ENCODE data around the gene NAPG. TPM values are rescaled to one million over a fixed set of nuclear protein-coding genes. Genes with fewer than 3 reads are reported as not detected.

Gene NAPG
- total and polyA plus RNA-seq, 4 donors, result 54.9 to 125 (median 57.1) TPM

- Histone ChIP-seq H3K4me1 (ENCODE audit: control insufficient read depth, insufficient read depth, low read length) (peaks cover 3% of the 10 kb centered on the region), H3K4me3 (ENCODE audit: low read depth, low read length) (no peak overlapping the region), H3K27ac (ENCODE audit: low read depth, low read length) (no peak overlapping the region), H3K27me3 (ENCODE audit: control insufficient read depth, insufficient read depth, low read length) (no peaks in the 10 kb centered on the region), H3K9me3 (ENCODE audit: control insufficient read depth, insufficient read depth, low read length) (peaks cover 17% of the 10 kb centered on the region), H3K36me3 (ENCODE audit: control insufficient read depth, insufficient read depth, low read length) (no peaks in the 10 kb centered on the region)
- DNase-seq (ENCODE audit: low read depth in 4 of 6, low spot score in 6 of 6), result no peak
Observed at GRCh38 chr18:10508591-10508990, 17.2 kb upstream of the NAPG start.

- H3K27ac ChIP-seq (ENCODE audit: low read depth, low read length), result no peak overlapping the region
- 56% methylated on average over 1 of the region's 2 CpGs for WGBS (ENCODE audit: insufficient coverage)
Observed at GRCh38 chr18:10511236-10511635, 14.6 kb upstream of the NAPG start.

GRCh38 chr18:10514082-10514481, 11.7 kb upstream of the NAPG start:
- Histone ChIP-seq H3K27ac (ENCODE audit: low read depth, low read length) (no peak overlapping the region), H3K9me3 (ENCODE audit: control insufficient read depth, insufficient read depth, low read length) (no peaks in the 10 kb centered on the region), H3K4me1 (ENCODE audit: control insufficient read depth, insufficient read depth, low read length) (peaks cover 9% of the 10 kb centered on the region), H3K36me3 (ENCODE audit: control insufficient read depth, insufficient read depth, low read length) (no peaks in the 10 kb centered on the region), H3K27me3 (ENCODE audit: control insufficient read depth, insufficient read depth, low read length) (no peaks in the 10 kb centered on the region), H3K4me3 (ENCODE audit: low read depth, low read length) (no peak overlapping the region)
- DNase-seq (ENCODE audit: low read depth in 4 of 6, low spot score in 6 of 6), result peak in 2 of 6 donors; percentile 69 to 77
- WGBS (ENCODE audit: insufficient coverage), result 46% methylated on average over 1 of the region's 3 CpGs

More at GRCh38 chr18:10511236-10511635, 14.6 kb upstream of the NAPG start:
- no peak overlapping the region for H3K4me3 ChIP-seq (ENCODE audit: low read depth, low read length)
- DNase-seq (ENCODE audit: low read depth in 4 of 6, low spot score in 6 of 6), result no peak
- H3K4me1 ChIP-seq (ENCODE audit: control insufficient read depth, insufficient read depth, low read length), result peaks cover 3% of the 10 kb centered on the region
- H3K36me3 ChIP-seq (ENCODE audit: control insufficient read depth, insufficient read depth, low read length), result no peaks in the 10 kb centered on the region
- no peaks in the 10 kb centered on the region for H3K27me3 ChIP-seq (ENCODE audit: control insufficient read depth, insufficient read depth, low read length)
- peaks cover 4% of the 10 kb centered on the region for H3K9me3 ChIP-seq (ENCODE audit: control insufficient read depth, insufficient read depth, low read length)

DNA sequence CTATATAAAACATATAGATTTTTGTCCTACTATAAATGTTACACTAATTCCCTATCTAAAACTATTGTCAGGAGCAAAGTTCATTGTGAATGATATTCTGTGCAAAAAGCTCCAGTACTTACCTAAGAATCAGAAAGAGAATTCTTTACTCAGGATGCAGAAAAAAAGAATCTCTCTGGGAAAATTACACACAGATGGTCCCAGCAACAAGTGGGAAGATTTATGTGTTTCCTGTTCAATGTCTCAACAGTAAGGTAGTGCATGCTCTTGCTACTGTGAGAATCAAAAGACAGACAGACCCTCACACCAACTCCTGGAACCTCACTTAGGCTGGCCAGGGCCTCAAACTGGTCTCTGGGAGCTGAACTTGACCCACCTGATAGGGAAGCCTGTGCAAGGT, 11.2 kb upstream of the NAPG start:
- Histone ChIP-seq H3K4me1 (ENCODE audit: control insufficient read depth, insufficient read depth, low read length) (peaks cover 11% of the 10 kb centered on the region), H3K36me3 (ENCODE audit: control insufficient read depth, insufficient read depth, low read length) (no peaks in the 10 kb centered on the region), H3K27ac (ENCODE audit: low read depth, low read length) (no peak overlapping the region), H3K27me3 (ENCODE audit: control insufficient read depth, insufficient read depth, low read length) (no peaks in the 10 kb centered on the region), H3K4me3 (ENCODE audit: low read depth, low read length) (no peak overlapping the region), H3K9me3 (ENCODE audit: control insufficient read depth, insufficient read depth, low read length) (no peaks in the 10 kb centered on the region)
- peak in 1 of 6 donors; percentile 26 for DNase-seq (ENCODE audit: low read depth in 4 of 6, low spot score in 6 of 6)

DNA sequence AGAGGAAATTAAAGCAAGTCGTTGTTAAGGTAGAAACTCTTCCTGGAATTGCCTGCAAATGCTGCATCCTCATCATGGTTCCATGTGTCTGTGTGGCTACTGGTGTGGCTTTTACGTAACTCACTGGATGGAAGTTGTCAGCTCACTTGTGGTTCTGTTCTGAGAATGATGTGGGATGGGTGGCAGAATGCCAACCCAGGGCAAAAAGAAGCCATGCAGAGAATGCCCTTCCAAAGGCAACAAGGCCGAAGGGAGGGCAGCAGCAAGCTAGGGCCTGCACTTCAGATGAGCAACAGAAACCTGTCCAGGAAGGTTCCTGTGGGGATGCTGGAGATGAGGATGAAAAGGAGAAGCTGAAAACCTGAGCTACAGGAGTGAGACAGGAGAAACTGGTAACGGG, 10.4 kb upstream of the NAPG start:
- no peak for DNase-seq (ENCODE audit: low read depth in 4 of 6, low spot score in 6 of 6)
- H3K9me3 ChIP-seq (ENCODE audit: control insufficient read depth, insufficient read depth, low read length), result no peaks in the 10 kb centered on the region
- no peaks in the 10 kb centered on the region for H3K27me3 ChIP-seq (ENCODE audit: control insufficient read depth, insufficient read depth, low read length)
- WGBS (ENCODE audit: insufficient coverage), result 66% methylated on average over 4 of the region's 4 CpGs
- H3K4me3 ChIP-seq (ENCODE audit: low read depth, low read length), result no peak overlapping the region
- H3K4me1 ChIP-seq (ENCODE audit: control insufficient read depth, insufficient read depth, low read length), result peaks cover 11% of the 10 kb centered on the region
- no peaks in the 10 kb centered on the region for H3K36me3 ChIP-seq (ENCODE audit: control insufficient read depth, insufficient read depth, low read length)
- H3K27ac ChIP-seq (ENCODE audit: low read depth, low read length), result no peak overlapping the region

DNA sequence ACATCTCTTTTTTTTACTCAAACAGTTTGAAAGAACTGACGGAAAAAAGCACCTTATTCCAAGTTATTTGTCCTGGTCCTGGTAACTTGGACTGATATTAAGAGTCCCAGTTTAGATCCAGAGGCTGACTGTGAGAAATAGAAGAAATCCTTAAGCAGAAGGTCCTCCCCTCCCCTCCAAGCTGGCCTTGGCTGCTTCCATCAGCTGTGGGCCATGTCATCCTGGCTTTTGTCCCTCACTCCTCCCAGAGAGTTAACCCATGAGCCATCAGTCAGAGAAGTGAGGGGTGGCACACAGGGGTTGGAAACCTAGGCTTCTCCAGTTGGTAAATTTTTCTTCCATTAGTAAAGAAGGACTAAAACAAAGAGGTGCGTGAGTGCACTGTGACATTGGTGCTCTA, 9.7 kb upstream of the NAPG start:
- no peaks in the 10 kb centered on the region for H3K36me3 ChIP-seq (ENCODE audit: control insufficient read depth, insufficient read depth, low read length)
- H3K4me3 ChIP-seq (ENCODE audit: low read depth, low read length), result no peak overlapping the region
- 100% methylated on average over 1 of the region's 2 CpGs for WGBS (ENCODE audit: insufficient coverage)
- no peaks in the 10 kb centered on the region for H3K27me3 ChIP-seq (ENCODE audit: control insufficient read depth, insufficient read depth, low read length)
- H3K4me1 ChIP-seq (ENCODE audit: control insufficient read depth, insufficient read depth, low read length), result peaks cover 11% of the 10 kb centered on the region
- no peaks in the 10 kb centered on the region for H3K9me3 ChIP-seq (ENCODE audit: control insufficient read depth, insufficient read depth, low read length)
- H3K27ac ChIP-seq (ENCODE audit: low read depth, low read length), result no peak overlapping the region
- no peak for DNase-seq (ENCODE audit: low read depth in 4 of 6, low spot score in 6 of 6)

- no peaks in the 10 kb centered on the region for H3K9me3 ChIP-seq (ENCODE audit: control insufficient read depth, insufficient read depth, low read length)
- peaks cover 8% of the 10 kb centered on the region for H3K4me1 ChIP-seq (ENCODE audit: control insufficient read depth, insufficient read depth, low read length)
- H3K27ac ChIP-seq (ENCODE audit: low read depth, low read length), result no peak overlapping the region
- H3K27me3 ChIP-seq (ENCODE audit: control insufficient read depth, insufficient read depth, low read length), result no peaks in the 10 kb centered on the region
- no peak overlapping the region for H3K4me3 ChIP-seq (ENCODE audit: low read depth, low read length)
- H3K36me3 ChIP-seq (ENCODE audit: control insufficient read depth, insufficient read depth, low read length), result no peaks in the 10 kb centered on the region
- peak in 3 of 6 donors; percentile 48 to 86 (median 85) for DNase-seq (ENCODE audit: low read depth in 4 of 6, low spot score in 6 of 6)
- WGBS (ENCODE audit: insufficient coverage), result 50% methylated on average over 8 of the region's 12 CpGs
Observed at GRCh38 chr18:10518595-10519255, 7.1 kb upstream of the NAPG start.

- DNase-seq (ENCODE audit: low read depth in 4 of 6, low spot score in 6 of 6), result no peak
- Histone ChIP-seq H3K27me3 (ENCODE audit: control insufficient read depth, insufficient read depth, low read length) (no peaks in the 10 kb centered on the region), H3K27ac (ENCODE audit: low read depth, low read length) (peak overlapping the region; percentile 58), H3K36me3 (ENCODE audit: control insufficient read depth, insufficient read depth, low read length) (no peaks in the 10 kb centered on the region), H3K4me3 (ENCODE audit: low read depth, low read length) (no peak overlapping the region), H3K4me1 (ENCODE audit: control insufficient read depth, insufficient read depth, low read length) (peaks cover 8% of the 10 kb centered on the region), H3K9me3 (ENCODE audit: control insufficient read depth, insufficient read depth, low read length) (no peaks in the 10 kb centered on the region)
- 100% methylated on average over 1 of the region's 2 CpGs for WGBS (ENCODE audit: insufficient coverage)
Observed at GRCh38 chr18:10519366-10519765, 6.5 kb upstream of the NAPG start.

DNA sequence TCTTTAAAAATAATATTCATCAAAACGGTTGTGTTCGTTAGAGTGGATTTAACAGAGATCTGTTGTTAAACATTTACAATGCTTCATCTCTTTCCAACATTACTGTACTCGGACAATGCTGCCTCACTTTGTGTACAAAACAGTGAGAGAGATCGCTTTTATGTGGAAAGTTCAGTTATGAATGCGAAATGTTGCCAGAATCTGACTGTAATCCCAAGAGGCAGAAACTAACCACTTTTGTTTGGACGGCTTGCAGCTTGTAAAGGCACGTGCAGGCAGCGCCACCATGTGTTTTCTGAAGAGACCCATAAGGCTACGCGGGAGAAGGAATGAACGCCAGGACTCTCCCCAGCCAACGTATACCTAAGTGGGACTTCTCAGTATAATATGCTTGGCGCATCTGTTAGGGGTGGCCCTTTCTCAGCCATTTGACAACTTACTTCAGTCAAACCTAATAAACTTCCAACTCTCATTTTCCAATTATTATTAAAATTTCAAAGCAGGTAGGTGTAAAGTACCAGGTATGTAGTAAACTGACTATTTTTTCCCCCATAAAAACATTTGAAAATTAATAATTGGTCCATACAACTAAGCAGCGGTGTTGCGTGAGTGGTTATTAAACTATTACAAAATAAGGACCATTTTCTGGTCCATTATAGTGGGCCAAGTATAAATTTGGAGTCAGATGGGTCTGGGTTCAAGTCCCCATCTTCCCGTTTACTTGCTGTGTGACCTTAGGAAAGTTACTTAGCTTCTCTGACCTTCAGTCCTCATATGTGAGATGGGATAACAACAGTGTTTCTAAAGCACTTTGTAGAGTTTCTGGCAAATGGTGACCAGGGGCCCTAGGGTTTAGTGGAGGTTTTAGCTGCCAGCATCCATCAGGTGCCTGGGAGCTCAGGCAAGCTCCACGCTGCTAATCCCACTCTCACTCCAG, 5.6 kb upstream of the NAPG start:
- peaks cover 8% of the 10 kb centered on the region for H3K4me1 ChIP-seq (ENCODE audit: control insufficient read depth, insufficient read depth, low read length)
- no peak overlapping the region for H3K4me3 ChIP-seq (ENCODE audit: low read depth, low read length)
- H3K9me3 ChIP-seq (ENCODE audit: control insufficient read depth, insufficient read depth, low read length), result no peaks in the 10 kb centered on the region
- H3K36me3 ChIP-seq (ENCODE audit: control insufficient read depth, insufficient read depth, low read length), result no peaks in the 10 kb centered on the region
- H3K27me3 ChIP-seq (ENCODE audit: control insufficient read depth, insufficient read depth, low read length), result no peaks in the 10 kb centered on the region
- H3K27ac ChIP-seq (ENCODE audit: low read depth, low read length), result peak overlapping the region; percentile 58
- WGBS (ENCODE audit: insufficient coverage), result 29% methylated on average over 4 of the region's 17 CpGs
- DNase-seq (ENCODE audit: low read depth in 4 of 6, low spot score in 6 of 6), result peak in 5 of 6 donors; percentile 79 to 97 (median 80)

DNA sequence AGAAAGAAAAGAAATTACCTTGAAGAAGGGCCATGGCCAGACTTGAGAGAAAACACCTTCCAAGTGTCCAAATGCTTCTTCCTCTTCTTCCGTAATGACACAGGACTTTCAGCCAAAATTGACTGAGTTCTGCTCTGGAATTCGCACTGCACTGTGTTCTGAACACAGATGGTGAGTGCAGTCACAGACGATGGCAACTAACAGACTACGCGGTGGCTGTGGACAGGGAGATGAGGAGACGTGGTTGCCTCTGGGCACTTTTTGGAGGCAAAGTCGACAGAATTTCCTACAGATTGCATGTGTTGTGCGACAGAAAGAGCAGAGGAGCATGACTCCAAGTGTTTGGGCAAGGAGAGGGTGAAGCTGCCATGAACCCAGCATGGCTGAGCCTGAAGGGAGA, 4.3 kb upstream of the NAPG start:
- WGBS (ENCODE audit: insufficient coverage), result 95% methylated on average over 8 of the region's 8 CpGs
- no peak for DNase-seq (ENCODE audit: low read depth in 4 of 6, low spot score in 6 of 6)
- Histone ChIP-seq H3K9me3 (ENCODE audit: control insufficient read depth, insufficient read depth, low read length) (no peaks in the 10 kb centered on the region), H3K27ac (ENCODE audit: low read depth, low read length) (no peak overlapping the region), H3K4me1 (ENCODE audit: control insufficient read depth, insufficient read depth, low read length) (peaks cover 8% of the 10 kb centered on the region), H3K36me3 (ENCODE audit: control insufficient read depth, insufficient read depth, low read length) (no peaks in the 10 kb centered on the region), H3K27me3 (ENCODE audit: control insufficient read depth, insufficient read depth, low read length) (no peaks in the 10 kb centered on the region), H3K4me3 (ENCODE audit: low read depth, low read length) (no peak overlapping the region)
